ENCODE data around the gene CGB7. TPM values are rescaled to one million over a fixed set of nuclear protein-coding genes. Genes with fewer than 3 reads are reported as not detected.

The CGB7 gene
- total RNA-seq, 3 donors from 2014 or later (not counting 1 experiment from before 2014, with no cell fraction given): not detected

- H3K27ac Mint-ChIP-seq: no peak overlapping the region
- H3K4me3 Mint-ChIP-seq: no peak overlapping the region
- H3K36me3 ChIP-seq (ENCODE audit: control insufficient read depth, insufficient read depth, low read length): peaks cover 19% of the 10 kb centered on the region
These were observed 42.7 kb downstream of the CGB7 start for GRCh38 chr19:49014870-49015255.

DNA sequence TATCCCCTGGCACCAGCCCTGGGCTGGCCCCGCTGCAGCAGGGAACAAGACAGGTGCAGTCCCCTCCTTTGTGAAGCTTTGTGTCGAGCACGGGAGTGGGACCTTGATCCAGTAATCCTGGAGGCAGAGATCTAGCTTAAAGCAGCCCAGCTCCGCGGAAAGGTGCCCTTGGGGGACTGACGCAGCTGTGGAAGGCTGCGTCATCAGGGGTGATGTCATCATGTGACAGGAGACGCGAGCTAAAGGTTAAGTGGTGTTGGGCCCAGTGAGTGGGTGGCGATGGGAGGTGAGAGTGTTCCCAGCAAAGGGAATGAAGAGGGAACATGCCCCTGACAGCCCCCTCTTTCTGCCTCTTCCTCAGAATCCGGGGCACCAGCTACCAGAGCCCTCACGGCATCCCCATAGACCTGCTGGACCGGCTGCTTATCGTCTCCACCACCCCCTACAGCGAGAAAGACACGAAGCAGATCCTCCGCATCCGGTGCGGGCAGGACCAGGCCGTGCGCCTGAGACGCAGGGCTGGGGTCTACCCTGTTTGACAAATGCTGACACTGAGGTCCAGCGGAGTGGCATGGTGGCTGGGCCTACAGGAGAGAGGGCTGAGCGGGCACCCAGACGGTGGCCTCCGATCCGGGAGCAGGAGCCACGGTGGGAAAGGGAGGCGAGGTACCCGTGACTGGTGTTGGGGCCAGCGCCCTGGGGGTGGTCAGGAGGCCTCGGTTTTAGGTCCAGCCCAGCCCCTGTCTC, 43.3 kb downstream of the CGB7 start:
- H3K27me3 Mint-ChIP-seq (ENCODE audit: low read depth in 2 of 2): peaks cover 0 to 3% of the 10 kb centered on the region in 2 donors
- peaks cover 3% of the 10 kb centered on the region for H3K27me3 ChIP-seq (ENCODE audit: control insufficient read depth, insufficient read depth, low read length)
- peaks cover 24% of the 10 kb centered on the region for H3K36me3 ChIP-seq (ENCODE audit: control insufficient read depth, insufficient read depth, low read length)
- no peak overlapping the region for H3K4me3 Mint-ChIP-seq
- no peak for TF ChIP-seq CTCF (IDR thresholded peaks at IDR 0.05)
- no peaks in the 10 kb centered on the region for H3K36me3 Mint-ChIP-seq
- intact Hi-C loops (cut with micrococcal nuclease): no loop called here
- DNase-seq (no peak), ATAC-seq (no peak)
- H3K9me3 ChIP-seq (ENCODE audit: control insufficient read depth, insufficient read depth, low read length): no peaks in the 10 kb centered on the region
- peaks cover 9 to 23% of the 10 kb centered on the region in 2 donors for H3K4me1 Mint-ChIP-seq
- peaks cover 19% of the 10 kb centered on the region for H3K4me1 ChIP-seq (ENCODE audit: control insufficient read depth, insufficient read depth, low read length)
- WGBS (ENCODE audit: insufficient coverage): 95% methylated on average over 32 of the region's 32 CpGs
- no peak overlapping the region for H3K27ac ChIP-seq (ENCODE audit: low read length)
- no peak overlapping the region for H3K4me3 ChIP-seq (ENCODE audit: low read length)
- no peak overlapping the region for H3K27ac Mint-ChIP-seq
- H3K9me3 Mint-ChIP-seq: no peaks in the 10 kb centered on the region

More at GRCh38 chr19:49014870-49015255, 42.7 kb downstream of the CGB7 start:
- H3K4me1 ChIP-seq (ENCODE audit: control insufficient read depth, insufficient read depth, low read length): peaks cover 25% of the 10 kb centered on the region
- WGBS (ENCODE audit: insufficient coverage): 92% methylated on average over 18 of the region's 18 CpGs
- Mint-ChIP-seq H3K27me3 (ENCODE audit: low read depth in 2 of 2) (peaks cover 0 to 4% of the 10 kb centered on the region in 2 donors), H3K36me3 (no peaks in the 10 kb centered on the region), H3K4me1 (peaks cover 15 to 27% of the 10 kb centered on the region in 2 donors), H3K9me3 (no peaks in the 10 kb centered on the region)
- no peak for DNase-seq
- ATAC-seq: no peak
- H3K4me3 ChIP-seq (ENCODE audit: low read length): no peak overlapping the region
- H3K27me3 ChIP-seq (ENCODE audit: control insufficient read depth, insufficient read depth, low read length): peaks cover 3% of the 10 kb centered on the region
- no peak for TF ChIP-seq CTCF (IDR thresholded peaks at IDR 0.05)
- H3K27ac ChIP-seq (ENCODE audit: low read length): no peak overlapping the region
- H3K9me3 ChIP-seq (ENCODE audit: control insufficient read depth, insufficient read depth, low read length): no peaks in the 10 kb centered on the region
- intact Hi-C loops (cut with micrococcal nuclease): no loop called here

DNA sequence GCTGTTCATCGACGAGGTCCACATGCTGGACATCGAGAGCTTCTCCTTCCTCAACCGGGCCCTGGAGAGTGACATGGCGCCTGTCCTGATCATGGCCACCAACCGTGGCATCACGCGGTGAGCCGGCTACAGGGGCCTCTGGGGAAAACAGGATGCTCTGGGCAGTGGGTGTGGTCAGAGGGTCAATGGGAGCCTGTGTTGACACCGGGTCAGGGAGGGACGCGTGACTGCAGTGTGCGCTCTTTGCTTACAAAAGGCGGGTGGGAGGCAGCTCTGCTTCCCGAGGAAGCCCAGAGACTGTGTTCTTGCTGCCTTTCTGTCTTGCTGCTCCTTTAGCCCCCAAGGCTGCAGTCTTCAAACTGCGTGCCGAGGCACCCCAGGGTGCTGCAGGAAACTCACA, 46.4 kb downstream of the CGB7 start:
- H3K4me3 ChIP-seq (ENCODE audit: low read length): no peak overlapping the region
- TF ChIP-seq CTCF (IDR thresholded peaks at IDR 0.05): no peak
- no peak overlapping the region for H3K27ac ChIP-seq (ENCODE audit: low read length)
- H3K27ac Mint-ChIP-seq: no peak overlapping the region
- no peaks in the 10 kb centered on the region for H3K9me3 ChIP-seq (ENCODE audit: control insufficient read depth, insufficient read depth, low read length)
- H3K27me3 ChIP-seq (ENCODE audit: control insufficient read depth, insufficient read depth, low read length): no peaks in the 10 kb centered on the region
- H3K4me1 Mint-ChIP-seq: no peaks in the 10 kb centered on the region
- 89% methylated on average over 17 of the region's 17 CpGs for WGBS (ENCODE audit: insufficient coverage)
- H3K4me1 ChIP-seq (ENCODE audit: control insufficient read depth, insufficient read depth, low read length): no peaks in the 10 kb centered on the region
- H3K4me3 Mint-ChIP-seq: no peak overlapping the region
- H3K36me3 ChIP-seq (ENCODE audit: control insufficient read depth, insufficient read depth, low read length): peaks cover 36% of the 10 kb centered on the region
- no peaks in the 10 kb centered on the region for H3K36me3 Mint-ChIP-seq
- DNase-seq (no peak), ATAC-seq (no peak)
- no peaks in the 10 kb centered on the region for H3K9me3 Mint-ChIP-seq
- no peaks in the 10 kb centered on the region for H3K27me3 Mint-ChIP-seq (ENCODE audit: low read depth in 2 of 2)
- intact Hi-C loops (cut with micrococcal nuclease): no loop called here

DNA sequence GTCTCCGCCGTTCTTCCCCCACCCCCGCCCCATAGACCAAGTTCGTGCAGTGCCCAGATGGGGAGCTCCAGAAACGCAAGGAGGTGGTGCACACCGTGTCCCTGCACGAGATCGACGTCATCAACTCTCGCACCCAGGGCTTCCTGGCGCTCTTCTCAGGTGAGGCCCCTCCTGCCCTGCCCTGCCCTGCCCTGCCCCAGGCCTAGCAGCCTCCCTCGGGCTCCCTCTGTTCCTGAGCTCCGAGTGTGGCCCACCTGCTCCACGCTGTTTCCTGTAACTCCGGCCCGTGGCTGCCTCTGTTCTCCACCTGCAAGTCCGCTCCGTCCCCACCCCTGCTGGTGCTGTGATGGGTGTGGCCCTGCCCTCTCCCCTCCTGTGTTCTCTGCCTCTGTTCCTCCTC, 47.1 kb downstream of the CGB7 start:
- intact Hi-C loops (cut with micrococcal nuclease): no loop called here
- ATAC-seq: no peak
- Mint-ChIP-seq H3K36me3 (no peaks in the 10 kb centered on the region), H3K27me3 (ENCODE audit: low read depth in 2 of 2) (no peaks in the 10 kb centered on the region), H3K4me1 (no peaks in the 10 kb centered on the region), H3K9me3 (no peaks in the 10 kb centered on the region), H3K27ac (no peak overlapping the region), H3K4me3 (no peak overlapping the region)
- TF ChIP-seq CTCF (IDR thresholded peaks at IDR 0.05): no peak
- Histone ChIP-seq H3K4me3 (ENCODE audit: low read length) (no peak overlapping the region), H3K9me3 (ENCODE audit: control insufficient read depth, insufficient read depth, low read length) (no peaks in the 10 kb centered on the region), H3K27ac (ENCODE audit: low read length) (no peak overlapping the region), H3K36me3 (ENCODE audit: control insufficient read depth, insufficient read depth, low read length) (peaks cover 41% of the 10 kb centered on the region), H3K4me1 (ENCODE audit: control insufficient read depth, insufficient read depth, low read length) (no peaks in the 10 kb centered on the region), H3K27me3 (ENCODE audit: control insufficient read depth, insufficient read depth, low read length) (no peaks in the 10 kb centered on the region)
- whole genome bisulfite sequencing (ENCODE audit: insufficient coverage): 92% methylated on average over 18 of the region's 18 CpGs
- no peak for DNase-seq

Measured in natural killer cell (primary cell).